GM19452 (cell line): ENCODE measurements around the gene DCAF10.
"Not testable (repeated sequence)": the region's sequence is repeated elsewhere in the genome, so short reads cannot be mapped to it uniquely, and the experiment has no call there.

Source experiments
- ATAC-seq: cut with Tn5 transposase; IDR thresholded peaks from one replicate; pipeline ENCODE4 v1.9.1; 2021; ENCODE audit not compliant: unreplicated experiment

The DCAF10 gene

DNA sequence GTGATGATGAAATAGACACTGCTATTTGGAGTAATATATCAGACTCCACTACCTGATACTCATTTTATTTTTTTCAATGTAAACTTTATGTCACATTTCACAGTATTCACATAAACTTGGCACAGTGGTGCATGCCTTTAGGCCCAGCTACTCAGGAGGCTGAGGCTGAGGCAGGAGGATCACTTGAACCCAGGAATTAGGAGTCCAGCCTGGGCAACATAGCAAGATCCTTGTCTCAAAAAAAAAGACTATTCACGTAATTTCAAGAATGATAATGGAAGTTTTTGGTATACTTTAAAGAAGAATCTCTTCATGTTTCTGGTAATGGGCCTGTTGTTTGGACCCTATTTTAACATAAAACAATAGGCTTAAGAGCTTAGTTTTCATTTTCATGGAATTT is 56.0 kb downstream of the DCAF10 start:
- no peak for ATAC-seq

DNA sequence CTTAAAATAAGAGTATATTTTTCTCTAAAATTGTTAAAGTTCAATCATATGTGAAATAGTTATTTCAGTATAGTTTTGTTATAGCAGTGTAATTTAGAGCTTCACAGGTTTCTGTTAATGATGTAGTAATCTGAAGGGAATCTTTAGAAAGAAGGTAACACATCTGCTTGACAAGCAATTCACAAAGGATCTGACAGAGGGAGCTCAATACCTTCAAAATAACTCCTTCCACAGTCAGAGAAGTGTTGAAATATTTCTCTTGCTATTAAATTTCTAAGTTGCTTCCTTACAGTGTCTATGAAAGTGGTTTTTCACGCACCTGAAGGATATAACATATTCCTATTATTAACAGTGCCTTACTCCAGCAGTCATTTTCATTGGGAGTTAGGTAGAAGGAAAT is 58.4 kb downstream of the DCAF10 start:
- ATAC-seq = no peak

DNA sequence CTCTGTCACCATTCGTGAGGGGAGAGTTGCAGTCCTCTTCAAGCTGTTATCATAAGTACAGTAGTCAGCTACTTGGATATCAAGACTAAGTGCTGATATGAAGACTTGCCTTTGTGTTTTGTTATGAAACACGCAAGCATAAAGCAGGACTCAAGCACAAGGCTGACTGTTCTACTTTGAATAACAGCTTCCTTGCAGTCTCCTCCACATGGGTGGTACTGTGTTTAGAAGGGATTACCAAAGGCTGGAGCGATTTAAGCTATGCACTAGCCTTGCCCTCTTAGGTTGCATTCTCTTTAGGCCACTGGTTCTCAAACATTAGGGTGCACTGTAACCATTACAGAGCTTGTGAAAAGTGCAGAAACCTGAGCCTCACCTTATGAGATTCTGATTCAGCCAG is 61.9 kb downstream of the DCAF10 start:
- no peak for ATAC-seq

DNA sequence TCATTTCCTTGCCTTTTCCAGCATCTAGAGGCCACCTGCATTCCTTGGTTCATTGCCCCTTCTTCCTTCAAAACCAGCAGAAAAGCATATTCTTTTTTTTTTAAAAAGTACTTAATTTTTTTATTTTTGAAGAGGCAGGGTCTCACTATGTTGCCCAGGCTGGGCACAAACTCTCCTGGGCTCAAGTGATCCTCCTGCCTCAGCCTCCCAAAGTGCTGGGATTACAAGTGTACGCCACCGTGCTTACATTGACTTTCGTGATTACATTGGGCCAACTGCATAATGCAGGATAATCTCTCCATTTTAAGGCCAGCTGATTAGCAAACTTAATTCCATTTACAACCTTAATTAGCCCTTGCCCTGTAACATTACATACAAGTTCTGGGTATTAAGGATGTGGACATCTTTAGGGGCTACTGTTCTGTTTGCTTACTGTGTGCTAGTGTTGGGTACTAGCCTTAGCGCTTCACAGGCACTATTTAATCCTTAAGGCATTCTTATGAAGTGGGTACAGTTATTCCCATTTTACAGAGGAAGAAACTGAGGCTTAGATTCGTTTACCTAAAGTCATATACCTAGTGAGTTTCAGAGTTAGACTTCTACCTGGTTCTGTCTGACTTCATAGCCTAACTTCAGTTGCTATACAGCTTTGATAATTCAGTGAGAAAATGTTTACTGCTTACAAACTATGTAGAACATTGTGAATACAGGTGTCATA is 69.6 kb downstream of the DCAF10 start:
- ATAC-seq = no peak

DNA sequence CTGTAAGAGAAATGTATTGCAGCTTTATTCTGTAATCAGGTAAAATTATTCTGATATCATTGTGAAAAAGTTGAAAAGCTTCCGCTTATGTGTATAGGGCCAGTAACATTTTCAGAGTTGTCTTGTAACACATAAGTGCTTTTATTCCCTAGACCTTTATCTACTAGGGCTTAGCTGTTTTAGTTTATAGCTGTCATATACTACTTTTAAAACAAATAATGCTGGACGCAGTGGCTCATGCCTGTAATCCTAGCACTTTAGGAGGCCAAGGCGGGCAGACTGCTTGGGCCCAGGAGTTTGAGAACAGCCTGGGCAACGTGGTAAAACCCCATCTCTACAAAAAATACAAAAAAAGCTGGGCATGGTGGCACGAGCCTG is 70.2 kb downstream of the DCAF10 start:
- no peak for ATAC-seq

DNA sequence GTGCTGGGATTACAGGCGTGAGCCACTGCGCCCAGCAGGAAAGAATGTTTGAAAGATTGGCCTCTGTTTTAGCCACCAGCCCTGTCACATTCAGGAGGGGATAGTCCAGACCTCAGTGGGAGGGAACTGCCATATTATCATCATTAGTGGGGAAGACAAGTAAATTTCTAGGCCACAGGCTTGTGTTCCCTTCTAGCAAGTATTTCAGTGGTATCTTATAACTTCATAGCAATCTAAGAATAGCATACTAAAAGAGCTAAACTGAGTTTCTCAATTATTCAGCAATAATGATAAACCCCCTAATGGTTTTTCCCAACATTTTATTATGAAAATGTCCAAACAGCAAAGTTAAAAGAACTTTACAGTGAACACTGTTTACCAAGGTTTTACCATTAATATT is 73.4 kb downstream of the DCAF10 start:
- ATAC-seq = no peak

DNA sequence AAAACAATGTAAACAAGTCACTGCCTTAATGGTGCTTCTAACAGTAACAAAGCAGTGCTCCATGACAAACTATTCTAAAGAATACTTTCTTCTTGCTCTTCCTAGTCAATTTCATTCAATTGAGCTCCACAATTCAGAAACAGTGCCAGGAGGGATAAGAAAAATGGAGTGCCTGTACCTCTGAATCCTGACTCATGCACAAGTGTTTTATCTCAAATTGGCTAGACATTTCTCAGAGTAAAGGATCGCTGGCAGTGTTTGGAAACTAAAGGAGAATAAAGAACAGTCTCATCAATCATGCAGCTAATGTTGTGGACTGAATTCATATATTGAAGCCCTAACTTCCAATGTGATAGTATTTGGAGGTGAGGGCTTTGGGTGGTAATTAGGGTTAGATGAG is 75.8 kb downstream of the DCAF10 start:
- no peak for ATAC-seq

DNA sequence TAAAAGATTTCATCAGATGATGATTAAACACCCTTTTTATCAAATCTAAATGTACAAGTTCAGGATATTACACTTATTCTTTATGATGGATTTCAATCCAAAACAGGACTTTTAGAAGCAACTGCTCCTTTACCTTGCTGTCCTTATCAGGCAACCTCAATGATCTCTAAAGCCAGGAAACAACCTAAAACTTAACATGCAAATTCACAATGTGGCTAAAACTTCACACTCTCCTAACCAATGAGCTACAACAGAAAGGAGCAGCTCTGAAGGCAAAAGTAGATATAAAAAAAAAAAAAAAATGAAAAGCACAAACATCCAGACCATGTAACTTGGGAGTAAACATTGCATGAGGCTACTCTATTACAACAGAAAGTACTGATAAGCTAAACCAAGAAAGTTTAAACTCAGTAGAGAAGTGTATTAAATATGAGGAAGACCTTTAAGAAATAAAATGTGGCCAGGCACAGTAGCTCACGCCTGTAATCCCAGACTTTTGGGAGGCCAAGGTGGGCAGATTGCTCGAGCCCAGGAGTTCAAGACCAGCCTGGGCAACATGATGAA is 80.4 kb downstream of the DCAF10 start:
- ATAC-seq = no peak

DNA sequence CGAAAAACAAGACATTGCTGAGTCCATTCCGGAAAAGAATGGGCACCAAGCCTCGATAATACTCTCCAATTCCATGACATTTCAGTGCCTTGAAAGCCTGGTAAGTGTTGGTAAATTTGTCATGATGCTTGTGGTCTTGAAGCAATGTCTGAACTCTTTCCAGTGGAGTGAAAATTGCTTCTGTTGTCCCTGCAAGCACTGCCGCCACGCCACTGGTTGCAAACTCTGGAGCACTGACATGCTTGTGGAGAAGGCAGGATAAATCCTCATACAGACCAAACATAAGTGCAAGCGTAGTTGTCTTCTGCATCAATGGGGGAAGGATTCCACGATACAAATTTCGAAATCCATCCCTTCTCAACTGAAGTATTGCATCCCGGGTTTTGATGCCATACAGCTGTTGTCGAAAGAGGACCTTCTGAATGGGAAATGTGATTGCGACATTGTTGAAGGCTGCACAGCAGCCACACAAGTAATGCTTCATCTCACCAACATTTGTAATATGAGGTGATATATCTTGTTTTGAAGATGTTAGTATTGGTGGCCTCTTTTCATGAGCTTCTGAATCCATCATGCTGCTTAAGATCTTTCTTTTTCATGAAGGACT is 87.5 kb downstream of the DCAF10 start:
- not testable (repeated sequence) for ATAC-seq

DNA sequence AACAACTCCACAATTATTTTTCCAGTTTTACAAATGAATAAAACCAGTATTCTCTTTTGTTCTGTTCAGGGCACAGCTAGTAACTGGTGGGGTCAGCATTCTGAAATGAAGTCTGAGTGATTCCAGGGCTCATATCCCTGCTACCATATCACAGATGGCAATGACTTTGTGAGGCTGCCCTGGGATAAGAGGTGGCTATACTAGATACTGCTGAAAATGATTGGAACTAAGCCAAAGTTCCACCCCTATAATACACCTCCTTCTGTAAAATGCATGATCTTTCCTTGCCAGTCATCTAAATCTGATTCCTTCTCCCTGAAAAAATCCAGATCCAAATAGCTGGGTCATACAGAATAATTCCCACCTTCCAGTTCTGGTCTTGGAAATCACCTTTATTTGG is 88.9 kb downstream of the DCAF10 start:
- no peak for ATAC-seq

DNA sequence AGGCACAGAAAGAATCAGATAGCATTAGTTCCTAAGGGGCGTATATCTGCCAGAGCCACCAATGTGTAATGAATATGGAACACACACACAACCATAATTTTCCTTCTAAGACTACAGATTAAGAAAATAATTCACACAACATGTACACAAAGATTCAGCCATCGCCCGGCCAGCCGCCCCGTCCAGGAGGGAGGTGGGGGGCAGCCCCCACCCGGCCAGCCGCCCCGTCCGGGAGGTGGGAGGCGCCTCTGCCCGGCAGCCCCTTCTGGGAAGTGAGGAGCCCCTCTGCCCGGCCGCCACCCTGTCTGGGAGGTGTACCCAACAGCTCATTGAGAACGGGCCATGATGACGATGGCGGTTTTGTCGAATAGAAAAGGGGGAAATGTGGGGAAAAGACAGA is 90.4 kb downstream of the DCAF10 start:
- not testable (repeated sequence) for ATAC-seq

DNA sequence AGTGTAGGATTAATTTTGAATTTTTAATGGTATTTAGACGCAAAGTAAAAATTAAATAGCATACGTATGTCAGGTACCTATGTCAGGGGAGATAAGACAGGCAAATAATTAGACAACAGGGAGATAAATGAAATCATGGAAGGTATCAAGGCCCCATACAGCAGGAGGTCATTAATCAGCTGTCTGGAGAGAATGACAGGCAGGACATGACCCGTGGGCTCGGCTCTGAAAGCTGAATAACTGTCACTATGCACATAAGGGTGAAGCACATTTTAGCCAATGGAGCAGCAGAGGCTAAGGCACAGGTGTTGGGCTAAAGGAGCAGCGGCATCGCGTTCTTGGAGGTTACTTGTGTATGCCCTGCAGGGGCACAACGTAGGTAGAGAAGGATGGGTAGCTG is 91.5 kb downstream of the DCAF10 start:
- no peak for ATAC-seq

DNA sequence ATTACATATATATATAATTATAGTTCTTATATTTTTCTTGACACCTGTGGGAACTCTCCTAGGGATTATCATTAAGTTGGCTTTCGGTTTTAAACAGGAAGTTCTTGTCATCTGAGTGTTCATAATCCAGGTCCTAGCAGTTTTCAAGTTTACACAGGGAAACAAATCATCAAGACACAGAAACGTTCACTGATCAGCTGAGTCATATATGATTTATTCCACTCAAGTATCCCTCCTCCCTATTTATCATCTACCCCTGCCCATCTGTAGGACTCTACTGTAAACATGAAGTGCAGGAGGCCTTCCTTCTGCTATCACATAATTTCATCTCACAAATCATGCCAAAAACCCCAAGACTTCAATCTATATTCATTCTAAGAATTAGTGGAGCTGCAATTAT is 97.1 kb downstream of the DCAF10 start:
- no peak for ATAC-seq

DNA sequence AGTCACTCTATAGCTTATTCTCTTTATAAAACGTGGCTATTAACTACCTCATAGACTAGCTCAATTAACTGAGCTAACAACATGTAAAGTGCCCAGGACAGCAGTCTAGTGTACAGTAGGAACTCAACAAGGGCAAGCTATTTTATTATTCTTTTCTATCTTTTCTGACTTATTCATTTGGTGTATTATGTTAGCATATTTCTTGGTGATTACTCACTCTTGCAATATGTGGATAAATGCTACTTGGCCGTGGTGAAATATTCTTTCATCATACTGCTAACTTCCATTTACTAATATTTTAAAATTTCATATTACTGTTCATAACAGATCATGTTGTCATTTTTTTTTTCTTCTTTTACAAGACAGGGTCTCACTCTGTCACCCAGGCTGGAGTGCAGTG is 98.4 kb downstream of the DCAF10 start:
- ATAC-seq = no peak

DNA sequence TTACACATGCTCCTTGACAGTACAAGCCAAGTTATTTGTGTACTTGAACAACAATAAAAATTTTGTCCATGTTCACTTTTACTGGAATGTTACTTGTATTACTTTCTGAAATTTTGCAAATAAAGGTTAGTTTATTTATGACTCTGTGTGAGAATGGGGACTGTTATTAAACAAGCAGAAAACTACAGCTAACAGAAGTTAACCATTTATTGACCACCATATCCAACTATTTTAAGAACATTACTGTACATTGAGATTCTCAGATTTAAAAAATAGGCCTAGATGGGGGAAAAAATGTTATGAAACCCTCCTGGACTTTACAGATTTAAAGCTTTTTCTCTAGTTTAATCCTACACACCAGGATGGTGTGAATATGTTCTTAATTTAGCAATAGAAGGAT is 101.5 kb downstream of the DCAF10 start:
- ATAC-seq = no peak

DNA sequence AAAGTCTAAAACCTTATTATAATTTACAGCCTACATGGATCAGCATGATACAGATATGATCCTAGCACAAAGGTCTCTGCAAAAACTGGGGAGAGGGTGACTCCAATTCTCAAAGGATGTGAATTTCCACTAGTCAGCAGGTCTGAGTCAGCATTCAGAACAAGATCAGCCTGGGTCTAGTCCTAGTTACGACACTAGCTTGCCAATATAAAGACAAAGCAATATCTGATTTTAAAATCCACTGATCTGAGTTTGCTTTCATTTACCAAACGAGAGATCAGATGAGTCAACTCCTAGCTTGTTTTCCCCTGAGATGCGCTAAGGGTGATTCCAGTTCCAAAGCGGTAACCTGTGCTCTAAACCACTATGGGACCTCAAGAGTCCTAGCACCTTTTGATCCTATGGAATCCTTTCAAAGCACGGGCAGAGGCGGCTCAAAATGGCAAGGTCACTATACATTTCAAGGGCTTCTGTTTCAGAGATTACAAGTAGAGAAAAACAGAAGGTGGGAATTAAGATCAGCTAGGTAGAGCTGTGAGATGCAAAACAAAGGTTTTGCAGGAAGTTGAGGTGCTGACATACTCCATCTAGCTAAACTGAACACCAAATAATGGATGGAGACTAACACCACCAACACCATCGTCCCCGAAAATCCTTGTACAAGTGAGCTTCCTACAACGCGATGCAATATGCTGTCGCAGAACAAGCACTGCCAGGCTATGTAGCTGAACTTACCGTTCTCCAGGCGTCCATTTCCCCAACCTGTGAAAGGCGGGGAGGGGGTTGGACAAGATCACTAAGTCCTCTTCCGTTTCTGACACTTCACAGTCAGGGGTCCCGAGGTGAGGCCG is 102.4 kb downstream of the DCAF10 start:
- ATAC-seq = peak; percentile 7

DNA sequence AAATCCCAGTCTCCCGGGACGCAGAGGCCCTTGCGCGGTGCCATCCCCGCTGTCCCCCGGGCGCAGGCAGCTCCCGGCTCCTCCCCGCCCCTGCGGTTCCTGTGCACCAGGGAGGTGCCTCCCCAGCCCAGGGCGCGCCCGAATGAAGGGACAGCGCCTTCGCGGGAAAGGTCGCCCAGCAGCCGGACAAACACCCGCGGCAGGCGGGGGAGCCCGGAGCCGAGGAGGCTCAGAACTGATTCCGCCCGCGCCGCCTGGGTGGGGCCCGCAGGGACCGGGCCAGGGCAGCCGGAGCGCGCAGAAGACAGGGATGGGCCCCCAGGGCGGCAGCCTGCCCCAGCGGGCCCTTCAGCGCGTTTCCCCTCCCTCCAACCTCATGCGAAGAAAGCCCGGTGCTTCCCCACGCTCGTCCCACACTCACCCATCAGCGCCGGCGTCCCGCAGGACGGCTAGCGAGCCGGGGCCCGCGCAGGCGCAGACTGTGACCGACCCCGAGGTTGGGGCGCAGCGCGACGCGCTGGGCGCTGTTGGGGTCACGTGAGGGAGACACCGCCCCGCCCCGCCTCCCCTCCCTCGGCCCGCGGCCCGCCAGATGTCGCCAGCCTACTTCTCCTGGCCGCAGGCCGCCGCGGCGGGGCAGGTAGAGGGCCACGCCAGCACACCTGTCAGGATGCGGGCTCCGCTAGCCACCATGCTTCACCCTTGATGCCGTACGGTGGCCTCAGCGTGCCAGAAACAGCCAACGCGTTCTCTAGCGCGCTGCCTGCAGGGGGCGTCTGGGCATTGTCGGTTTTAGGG is 103.2 kb downstream of the DCAF10 start, which contains the start of gene SLC25A51:
Gene SLC25A51, minus strand, starts transcription at position 481 of the 798 bp plus-strand sequence. CDS start 15,577 bp downstream, outside the sequence.
- ATAC-seq = peak; percentile 84

DNA sequence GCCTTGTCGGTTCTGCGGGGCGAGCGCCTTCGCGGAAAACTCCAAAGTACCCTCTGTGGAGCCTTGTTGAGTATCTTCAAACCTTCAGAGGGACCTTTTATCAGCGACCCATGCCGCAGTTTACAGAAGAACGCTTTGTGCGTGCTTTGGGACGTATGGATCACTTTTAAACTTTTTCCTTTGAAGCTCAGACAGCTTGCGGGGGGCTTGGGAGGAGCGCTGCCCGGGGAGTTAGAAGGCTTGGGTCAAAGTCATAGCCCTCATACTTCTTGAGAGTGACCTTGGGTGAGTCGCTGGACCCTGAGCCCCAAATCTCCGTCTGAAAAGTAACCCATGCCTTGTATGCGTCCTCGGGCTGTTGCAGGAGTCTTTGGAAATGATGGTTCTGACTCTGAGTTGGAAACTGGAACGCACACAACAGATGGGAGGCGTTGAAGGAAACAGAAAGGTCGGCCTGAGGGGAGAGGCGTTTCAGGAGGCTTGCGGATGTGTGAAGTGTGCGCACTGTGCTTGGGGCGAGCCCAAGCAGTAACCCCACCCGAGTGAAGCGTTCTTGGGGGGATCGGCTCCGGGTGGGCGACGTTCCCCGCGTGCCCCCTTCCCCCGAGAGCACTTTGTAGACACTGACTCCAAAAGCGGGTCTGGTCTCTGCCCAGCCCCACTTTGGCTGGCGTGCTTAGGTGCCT is 104.0 kb downstream of the DCAF10 start:
- ATAC-seq = no peak

DNA sequence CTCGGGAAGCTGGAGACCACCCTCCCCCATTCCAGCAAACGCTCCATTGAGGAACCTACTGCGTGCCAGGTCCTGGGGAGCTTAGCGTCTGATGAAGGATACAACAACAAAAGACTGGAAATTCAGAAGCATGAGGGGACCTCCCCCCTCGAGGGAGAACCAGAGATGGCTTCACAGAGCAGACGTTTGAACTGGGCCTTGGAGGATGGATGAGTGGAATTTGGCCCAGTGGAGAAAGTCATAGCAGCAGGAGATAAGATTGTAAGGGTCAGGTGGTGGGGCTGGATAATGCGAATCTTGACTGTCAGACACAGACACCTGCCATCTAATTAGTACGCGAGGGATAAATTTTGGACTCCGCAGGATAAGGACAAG is 104.5 kb downstream of the DCAF10 start:
- ATAC-seq = no peak

DNA sequence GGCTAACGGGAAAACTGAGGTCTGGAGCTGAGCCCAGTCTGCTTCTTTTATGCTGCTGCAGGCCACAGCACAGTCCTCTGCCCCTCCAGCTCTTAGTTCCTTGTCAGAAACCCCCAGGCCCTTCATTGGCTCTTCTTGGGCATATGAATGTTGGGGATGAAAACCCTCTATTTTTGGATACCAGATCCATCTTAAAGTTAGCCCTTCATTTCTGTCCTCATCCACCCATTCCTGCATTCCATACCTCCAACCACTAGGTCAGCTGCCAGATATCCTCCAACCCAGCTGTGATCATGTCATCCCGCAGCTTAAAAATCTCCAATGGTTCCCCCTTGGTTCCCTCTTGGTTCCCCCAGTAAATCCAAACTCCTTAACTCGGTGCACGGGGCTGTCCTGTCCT is 105.2 kb downstream of the DCAF10 start:
- no peak for ATAC-seq
